ENCODE measurements around the gene HTR3A.
A peak's percentile ranks its signal among the peaks of the same experiment; 100 is the strongest.
"Not testable (repeated sequence)": the region's sequence is repeated elsewhere in the genome, so short reads cannot be mapped to it uniquely, and the experiment has no call there.

Gene HTR3A

DNA sequence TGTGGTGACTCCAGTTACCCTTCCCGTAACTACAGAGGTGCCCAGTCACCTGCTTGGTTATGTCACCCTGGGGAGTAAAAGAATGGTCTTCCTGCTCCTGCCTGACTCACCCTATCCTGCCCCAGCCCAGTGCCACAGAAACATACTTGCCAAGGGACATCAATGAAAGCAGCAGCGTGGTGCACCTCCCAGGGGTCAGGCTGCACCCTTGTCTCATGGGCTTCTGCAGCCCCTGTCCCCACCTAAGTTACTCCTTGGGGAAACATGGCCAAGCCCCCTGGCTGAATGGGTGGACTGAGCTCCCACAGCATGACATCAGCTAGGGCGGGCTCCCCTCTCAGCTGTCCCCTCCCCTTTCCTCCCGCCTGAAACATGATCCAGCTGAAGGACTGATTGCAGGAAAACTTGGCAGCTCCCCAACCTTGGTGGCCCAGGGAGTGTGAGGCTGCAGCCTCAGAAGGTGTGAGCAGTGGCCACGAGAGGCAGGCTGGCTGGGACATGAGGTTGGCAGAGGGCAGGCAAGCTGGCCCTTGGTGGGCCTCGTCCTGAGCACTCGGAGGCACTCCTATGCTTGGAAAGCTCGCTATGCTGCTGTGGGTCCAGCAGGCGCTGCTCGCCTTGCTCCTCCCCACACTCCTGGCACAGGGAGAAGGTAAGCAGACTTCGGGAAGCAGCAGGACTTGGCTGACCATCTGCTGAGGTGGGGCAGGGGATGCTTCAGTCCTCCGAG lies at the start of gene HTR3A:
Gene HTR3A (plus strand): TSS at position 368 of the 730 bp plus-strand sequence. CDS start 218 bp downstream, at position 586.
- peak; percentile 92 for DNase-seq

GRCh38 chr11:113926273-113927197 lies 48.4 kb upstream of the HTR3A start:
- no peak for DNase-seq

GRCh38 chr11:113928311-113928710 lies 46.6 kb upstream of the HTR3A start:
- no peak for DNase-seq

DNA sequence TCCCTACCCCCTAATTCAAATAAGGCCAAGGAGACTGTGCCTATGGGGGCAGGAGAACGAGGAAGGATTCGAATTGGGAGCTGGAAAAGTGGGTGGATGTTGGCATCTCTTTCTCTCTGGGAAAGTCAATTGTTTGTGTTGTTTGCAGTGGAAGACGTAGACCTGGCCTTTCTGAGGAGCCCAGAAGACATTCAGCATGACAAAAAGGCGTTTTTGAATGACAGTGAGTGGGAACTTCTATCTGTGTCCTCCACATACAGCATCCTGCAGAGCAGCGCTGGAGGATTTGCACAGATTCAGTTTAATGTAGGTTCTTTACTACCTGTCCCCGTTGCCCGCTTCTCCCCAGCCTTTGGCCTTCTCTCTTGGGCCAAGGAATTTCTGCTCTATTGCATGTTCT lies 42.1 kb upstream of the HTR3A start:
- DNase-seq = no peak

DNA sequence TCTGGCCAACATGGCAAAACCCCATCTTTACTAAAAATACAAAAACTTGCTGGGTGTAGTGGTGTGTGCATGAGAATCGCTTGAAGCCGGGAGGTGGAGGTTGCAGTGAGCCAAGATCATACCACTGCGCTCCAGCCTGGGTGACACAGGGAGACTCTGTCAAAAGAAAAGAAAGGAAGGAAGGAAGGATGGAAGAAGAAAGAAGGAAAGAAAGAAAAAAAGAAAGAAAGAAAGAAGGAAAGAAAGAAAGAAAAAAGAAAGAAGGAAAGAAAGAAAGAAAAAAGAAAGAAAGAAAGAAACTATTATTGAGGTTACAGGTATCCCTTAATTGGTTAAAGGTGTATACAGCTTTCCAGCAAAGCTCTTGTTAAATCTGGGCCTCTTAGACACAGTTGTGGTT lies 40.7 kb upstream of the HTR3A start:
- DNase-seq = not testable (repeated sequence)

- no peak for DNase-seq
These were observed 40.1 kb upstream of the HTR3A start for GRCh38 chr11:113934761-113935160.

GRCh38 chr11:113935858-113936257 lies 39.0 kb upstream of the HTR3A start:
- no peak for DNase-seq

- DNase-seq = no peak
These were observed 37.0 kb upstream of the HTR3A start for GRCh38 chr11:113937918-113938317.

DNA sequence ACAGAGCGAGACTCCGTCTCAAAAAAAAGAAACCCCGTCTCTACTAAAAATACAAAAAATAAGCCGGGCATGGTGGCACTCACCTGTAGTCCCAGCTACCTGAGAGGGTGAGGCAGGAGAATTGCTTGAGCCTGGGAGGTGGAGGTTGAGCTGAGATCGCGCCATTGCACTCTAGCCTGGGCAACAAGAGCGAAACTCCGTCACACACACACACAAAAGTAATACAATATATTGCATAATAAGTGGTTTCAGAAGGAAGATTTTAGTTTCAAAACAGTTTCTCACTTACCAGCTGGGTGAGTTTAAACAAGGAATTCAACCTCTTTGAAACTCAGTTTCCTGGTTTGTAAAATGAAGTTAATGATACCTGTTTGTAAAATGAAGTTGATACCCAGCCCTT lies 32.7 kb upstream of the HTR3A start:
- DNase-seq = no peak

- not testable (repeated sequence) for DNase-seq
These were observed 28.7 kb upstream of the HTR3A start for GRCh38 chr11:113946162-113946561.

DNA sequence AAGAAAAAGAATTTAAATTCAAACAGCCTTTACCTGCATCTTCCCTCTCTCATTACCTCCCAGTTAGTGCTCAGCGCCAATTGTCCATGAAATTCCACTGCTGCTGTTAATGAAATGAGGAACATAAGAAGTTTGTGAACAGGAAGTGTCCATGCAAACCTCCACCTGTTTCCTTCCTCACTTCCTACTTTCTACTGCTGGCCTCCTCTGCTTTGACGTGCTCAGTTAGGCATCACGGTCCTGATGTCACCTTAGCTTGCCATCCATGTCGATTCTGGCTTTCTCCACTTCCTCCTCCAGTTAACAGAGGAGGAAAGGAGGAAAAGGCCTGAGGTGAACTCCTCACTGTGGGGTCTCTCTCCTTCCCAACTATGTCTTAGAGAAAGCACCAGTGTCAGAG lies 26.9 kb upstream of the HTR3A start:
- no peak for DNase-seq

DNA sequence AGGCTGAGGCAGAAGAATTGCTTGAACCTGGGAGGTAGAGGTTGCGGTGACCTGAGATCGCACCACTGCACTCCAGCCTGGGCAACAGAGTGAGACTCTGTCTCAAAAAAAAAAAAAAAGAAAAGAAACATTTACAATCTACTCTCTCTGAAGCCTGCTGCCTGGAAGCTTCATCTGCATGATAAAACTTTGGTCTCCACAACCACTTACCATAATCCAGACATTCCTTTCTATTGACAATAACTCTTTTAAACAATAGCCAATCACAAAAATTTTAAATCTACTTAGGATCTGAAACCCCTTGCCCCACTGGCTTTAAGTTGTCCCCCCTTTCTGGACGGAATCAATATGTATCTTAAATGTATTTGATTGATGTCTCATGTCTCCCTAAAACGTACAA lies 25.0 kb upstream of the HTR3A start:
- DNase-seq = no peak

- DNase-seq = no peak
These were observed 23.4 kb upstream of the HTR3A start for GRCh38 chr11:113951537-113951936.

DNA sequence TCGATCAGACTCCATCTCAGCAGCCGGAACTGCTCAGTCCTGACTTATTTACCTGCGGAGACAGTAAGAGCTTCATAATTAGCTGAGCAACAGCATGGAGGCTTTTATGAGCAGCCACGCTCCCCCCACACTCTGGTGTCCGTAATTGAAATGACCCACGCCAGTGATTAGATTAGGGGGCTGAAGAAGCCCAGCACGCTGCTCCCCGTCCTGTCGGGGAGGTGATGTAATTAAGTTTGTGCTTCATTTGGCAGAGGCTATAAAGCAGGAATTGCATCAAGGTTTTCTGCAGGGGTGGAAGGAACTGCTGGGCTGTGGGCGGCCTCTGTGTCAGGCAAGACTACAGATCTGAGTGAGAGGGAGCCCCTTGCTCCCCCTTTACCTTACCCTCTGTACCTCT lies 22.8 kb upstream of the HTR3A start:
- no peak for DNase-seq

DNA sequence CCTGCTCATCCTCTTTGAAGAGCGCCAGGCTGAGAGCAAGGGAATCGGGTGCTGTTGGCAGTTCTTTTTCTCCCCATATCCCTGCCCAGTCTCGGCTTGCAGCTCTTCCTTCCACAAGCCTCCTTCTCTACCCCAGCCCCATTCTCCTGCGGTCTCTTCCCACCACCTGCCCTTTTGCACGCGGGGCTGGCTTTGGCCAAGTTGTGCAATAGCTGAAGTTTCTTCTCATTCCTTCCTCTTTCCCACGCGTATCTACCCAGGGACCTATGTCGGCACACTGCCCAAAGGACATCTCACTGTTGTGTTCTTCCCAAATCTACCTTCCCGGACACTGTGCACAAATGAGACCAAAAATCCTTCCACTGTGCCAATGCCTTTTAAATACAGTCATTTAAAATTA lies 22.3 kb upstream of the HTR3A start:
- no peak for DNase-seq

DNA sequence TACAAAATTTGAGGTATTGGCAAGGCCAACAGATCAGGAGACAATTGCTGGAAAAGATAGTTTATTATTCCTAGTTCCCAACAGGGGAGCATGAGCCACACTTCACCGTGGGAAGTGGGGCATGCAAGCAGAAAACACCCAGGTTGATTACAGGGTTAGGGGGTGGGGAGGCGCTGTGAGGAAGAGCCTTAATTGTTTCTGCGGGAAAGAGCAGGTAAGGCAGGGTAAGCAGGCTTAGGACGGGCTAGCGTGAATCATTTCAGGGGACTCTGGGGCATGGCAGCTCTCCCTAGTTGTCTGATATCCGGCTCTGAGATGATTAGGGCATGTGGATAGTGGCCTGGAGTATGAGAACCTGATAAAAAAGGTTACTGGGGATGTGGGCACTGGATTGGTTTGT lies 20.7 kb upstream of the HTR3A start:
- DNase-seq = no peak

GRCh38 chr11:113956986-113957385 lies 17.9 kb upstream of the HTR3A start:
- no peak for DNase-seq

DNA sequence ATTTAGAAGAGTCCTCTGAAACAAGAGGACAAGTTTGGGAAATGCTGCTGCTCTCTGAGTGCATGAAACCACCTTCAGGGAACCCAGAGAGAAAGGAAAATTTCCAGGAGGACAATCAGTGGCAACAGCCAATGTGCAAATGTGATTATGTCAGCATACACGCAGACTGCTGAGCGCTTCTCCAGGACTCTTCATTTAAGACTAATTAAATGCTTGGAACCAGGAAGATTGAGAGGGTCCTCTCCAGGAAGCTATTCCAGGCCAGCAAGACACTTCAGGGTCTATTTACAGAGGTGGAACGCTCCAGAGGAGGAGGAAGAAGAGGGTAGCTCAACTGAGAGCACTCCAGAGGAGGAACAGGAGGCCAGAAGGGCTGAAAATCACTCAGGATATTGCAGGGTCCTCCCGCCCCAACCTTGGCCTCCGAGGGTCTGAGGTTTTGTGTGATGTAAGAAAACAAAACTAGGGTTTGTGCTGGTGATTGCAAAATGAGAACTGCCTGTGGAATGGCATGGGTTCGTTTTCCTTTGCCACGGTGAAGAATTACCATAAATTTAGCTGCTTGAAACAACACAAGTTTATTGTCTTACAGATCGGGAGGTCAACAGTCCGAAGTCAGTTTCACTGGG lies 14.1 kb upstream of the HTR3A start:
- no peak for DNase-seq

- DNase-seq = no peak
These were observed 7.5 kb upstream of the HTR3A start for GRCh38 chr11:113967361-113967760.

GRCh38 chr11:113971506-113972195 lies 3.3 kb upstream of the HTR3A start:
- DNase-seq = no peak

- DNase-seq = no peak
These were observed 2.2 kb downstream of the HTR3A start for GRCh38 chr11:113977071-113977490.

DNA sequence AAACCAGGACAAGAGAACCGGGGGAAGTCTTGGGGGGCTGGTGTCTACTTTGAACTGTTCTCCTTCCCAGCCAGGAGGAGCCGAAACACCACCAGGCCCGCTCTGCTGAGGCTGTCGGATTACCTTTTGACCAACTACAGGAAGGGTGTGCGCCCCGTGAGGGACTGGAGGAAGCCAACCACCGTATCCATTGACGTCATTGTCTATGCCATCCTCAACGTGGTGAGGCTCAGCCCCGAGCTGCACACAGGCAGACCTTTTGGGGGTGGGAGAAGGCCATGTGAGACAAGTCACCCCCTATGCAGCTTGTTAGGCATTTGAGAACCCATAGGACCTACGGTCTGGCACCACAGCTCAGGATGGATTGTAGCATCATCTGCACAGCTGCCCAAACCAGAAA lies 2.8 kb downstream of the HTR3A start:
- DNase-seq = no peak

DNA sequence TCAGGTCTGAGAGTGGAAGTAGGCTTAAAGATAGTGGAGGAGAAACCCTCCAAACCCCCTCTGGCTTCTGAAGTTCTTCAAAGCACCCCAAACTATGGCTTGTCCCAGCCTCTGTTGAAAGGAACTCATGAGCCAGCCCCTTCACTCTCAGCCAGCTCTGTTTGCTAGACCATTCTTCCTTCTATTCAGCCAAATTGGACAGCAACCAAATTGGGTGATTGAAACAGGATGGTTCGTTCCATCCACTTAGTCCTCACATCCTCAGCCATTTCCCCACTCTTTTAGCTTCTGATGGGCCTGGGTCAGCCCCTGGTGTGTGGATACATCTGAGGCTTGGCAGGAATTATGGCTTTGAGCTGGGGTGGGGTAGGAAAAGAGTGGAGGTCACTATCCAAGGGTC lies 4.5 kb downstream of the HTR3A start:
- DNase-seq = no peak

All from NCI-H1105 treated with DMSO at 0.1 percent for 48 hours (cell line).